Esophagus muscularis mucosa (tissue), 4 donors: ENCODE measurements around the gene DNMT3B. TPM values are rescaled to one million over a fixed set of nuclear protein-coding genes. Genes with fewer than 3 reads are reported as not detected.

Experiments
- DNase-seq: peaks from one replicate; pipeline ENCODE4 v3.0.0-alpha.2; 2017; ENCODE audit errors: extremely low spot score
- H3K27ac ChIP-seq, 4 donors: fragments of 200-600 bp; sonication (generic); replicated peaks in 1 of 4; 1 replicate in 3 of 4; 2 replicates in 1 of 4; pipeline ENCODE4 v1.5.1; 2016 to 2019; ENCODE audit warnings: mild to moderate bottlenecking in 1 of 4
- H3K27me3 ChIP-seq, 4 donors: fragments of 200-600 bp; sonication (generic); one replicate each; pipeline versions ENCODE4 v1.5.1 to v1.6.0; 2016 to 2019
- H3K36me3 ChIP-seq, 4 donors: fragments of 200-600 bp; sonication (generic); one replicate each; pipeline ENCODE4 v1.5.1; 2016 to 2019
- H3K4me1 ChIP-seq, 4 donors: fragments of 200-600 bp; sonication (generic); one replicate each; pipeline ENCODE4 v1.5.1; 2016 to 2019
- H3K4me3 ChIP-seq, 4 donors: fragments of 200-600 bp; sonication (generic); 1 replicate in 2 of 4; 2 replicates in 2 of 4; pipeline ENCODE4 v1.5.1; 2016 to 2019; ENCODE audit warnings: mild to moderate bottlenecking in 4 of 4, moderate library complexity in 1 of 4
- H3K9me3 ChIP-seq, 4 donors: fragments of 200-600 bp; sonication (generic); 1 replicate in 3 of 4; 2 replicates in 1 of 4; pipeline ENCODE4 v1.5.1; 2016 to 2019
- CTCF ChIP-seq, 3 experiments: fragments of 200-600 bp in 2 of 3; fragments of 450-650 bp in 1 of 3; sonication (generic) in 2 of 3; IDR thresholded peaks; one replicate each; pipeline ENCODE4 v1.5.1; 2017 to 2019; ENCODE audit warnings: antibody characterized with exemption in 3 of 3, mild to moderate bottlenecking in 2 of 3, moderate library complexity in 1 of 3
- EP300 ChIP-seq: sonication (generic); formaldehyde crosslinking; IDR thresholded peaks from one replicate; pipeline ENCODE4 v1.6.1; 2017; ENCODE audit warnings: antibody characterized with exemption
- POLR2A ChIP-seq: fragments of 450-650 bp; IDR thresholded peaks from one replicate; pipeline ENCODE4 v1.6.1; 2017; ENCODE audit warnings: antibody characterized with exemption, moderate library complexity, mild to moderate bottlenecking, low read depth
- POLR2AphosphoS5 ChIP-seq, 2 donors: sonication (generic); formaldehyde crosslinking; IDR thresholded peaks; one replicate each; pipeline ENCODE4 v1.6.1; 2017; ENCODE audit warnings: antibody characterized with exemption in 2 of 2
- WGBS: methylation state at CpG from one replicate; pipeline ENCODE4 v1.1.5; 2018; 5-methylcytosine and 5-hydroxymethylcytosine counted together
- intact Hi-C: fragments of 100-400 bp; cut with DNase I; formaldehyde crosslinking; loops from one replicate; pipeline ENCODE4 v1.15.1; 2023
- total RNA-seq, 4 donors: library from RNA; depleted of rRNA; stranded (reverse); fragments of >200 nt; gene quantifications; one replicate each; pipeline versions ENCODE4 v1.1.0 to v1.2.1, GENCODE V29; 2016

DNMT3B gene
- total RNA-seq, 4 donors from 2014 or later = 0.40 to 0.97 (median 0.66) TPM

- Histone ChIP-seq H3K27ac (no peak overlapping the region), H3K4me1 (no peaks in the 10 kb centered on the region), H3K27me3 (no peaks in the 10 kb centered on the region), H3K9me3 (no peaks in the 10 kb centered on the region), H3K4me3 (no peak overlapping the region), H3K36me3 (peaks cover 0 to 56% (median 17%) of the 10 kb centered on the region in 4 donors)
- WGBS = 96% methylated on average over 8 of the region's 8 CpGs
- intact Hi-C loops = no loop called here
- TF ChIP-seq CTCF (IDR thresholded peaks at IDR 0.05) = no peak
- TF ChIP-seq POLR2AphosphoS5 (IDR thresholded peaks at IDR 0.05) = no peak
- no peak for TF ChIP-seq POLR2A
- no peak for DNase-seq
These were observed 42.0 kb downstream of the DNMT3B start for GRCh38 chr20:32804022-32804715.

GRCh38 chr20:32804817-32805216 lies 42.6 kb downstream of the DNMT3B start:
- intact Hi-C loops = no loop called here
- Histone ChIP-seq H3K27ac (no peak overlapping the region), H3K27me3 (no peaks in the 10 kb centered on the region), H3K36me3 (peaks cover 0 to 56% (median 17%) of the 10 kb centered on the region in 4 donors), H3K4me3 (no peak overlapping the region), H3K9me3 (no peaks in the 10 kb centered on the region), H3K4me1 (no peaks in the 10 kb centered on the region)
- no peak for TF ChIP-seq EP300
- no peak for TF ChIP-seq POLR2AphosphoS5 (IDR thresholded peaks at IDR 0.05)
- no peak for TF ChIP-seq CTCF (IDR thresholded peaks at IDR 0.05)
- TF ChIP-seq POLR2A = no peak
- WGBS = 93% methylated on average over 3 of the region's 3 CpGs
- DNase-seq = no peak

- no peaks in the 10 kb centered on the region for H3K27me3 ChIP-seq
- no peak for TF ChIP-seq POLR2AphosphoS5 (IDR thresholded peaks at IDR 0.05)
- TF ChIP-seq POLR2A = no peak
- no peak for TF ChIP-seq CTCF (IDR thresholded peaks at IDR 0.05)
- TF ChIP-seq EP300 = no peak
- H3K4me3 ChIP-seq = no peak overlapping the region
- DNase-seq = no peak
- intact Hi-C loops = no loop called here
- peaks cover 0 to 49% (median 15%) of the 10 kb centered on the region in 4 donors for H3K36me3 ChIP-seq
- H3K4me1 ChIP-seq = no peaks in the 10 kb centered on the region
- no peak overlapping the region for H3K27ac ChIP-seq
- 87% methylated on average over 8 of the region's 8 CpGs for WGBS
- H3K9me3 ChIP-seq = no peaks in the 10 kb centered on the region
These were observed 43.5 kb downstream of the DNMT3B start for GRCh38 chr20:32805721-32806120.

GRCh38 chr20:32806356-32806755 lies 44.2 kb downstream of the DNMT3B start:
- no peak overlapping the region for H3K27ac ChIP-seq
- no peak for DNase-seq
- peaks cover 0 to 43% (median 11%) of the 10 kb centered on the region in 4 donors for H3K36me3 ChIP-seq
- no peak overlapping the region for H3K4me3 ChIP-seq
- H3K9me3 ChIP-seq = no peaks in the 10 kb centered on the region
- intact Hi-C loops = no loop called here
- WGBS = 94% methylated on average over 5 of the region's 5 CpGs
- TF ChIP-seq CTCF (IDR thresholded peaks at IDR 0.05) (no peak), EP300 (no peak), POLR2A (no peak), POLR2AphosphoS5 (IDR thresholded peaks at IDR 0.05) (no peak)
- no peaks in the 10 kb centered on the region for H3K27me3 ChIP-seq
- H3K4me1 ChIP-seq = no peaks in the 10 kb centered on the region

GRCh38 chr20:32807706-32808105 lies 45.5 kb downstream of the DNMT3B start:
- TF ChIP-seq POLR2A = no peak
- TF ChIP-seq POLR2AphosphoS5 (IDR thresholded peaks at IDR 0.05) = no peak
- TF ChIP-seq EP300 = no peak
- no peak for TF ChIP-seq CTCF (IDR thresholded peaks at IDR 0.05)
- H3K36me3 ChIP-seq = peaks cover 0 to 29% (median 4%) of the 10 kb centered on the region in 4 donors
- H3K27ac ChIP-seq = no peak overlapping the region
- no peak for DNase-seq
- no peaks in the 10 kb centered on the region for H3K4me1 ChIP-seq
- WGBS = 87% methylated on average over 8 of the region's 9 CpGs
- intact Hi-C loops = no loop called here
- no peaks in the 10 kb centered on the region for H3K27me3 ChIP-seq
- no peaks in the 10 kb centered on the region for H3K9me3 ChIP-seq
- no peak overlapping the region for H3K4me3 ChIP-seq
